Adipocyte (in vitro differentiated cells): ENCODE measurements around the gene RIC8B.

Source experiments
- DNase-seq: peaks from one replicate; pipeline ENCODE4 v3.0.0-alpha.2; 2015; ENCODE audit warnings: low read depth
- H3K27me3 ChIP-seq: replicated peaks from 2 replicates; pipeline ENCODE4 v1.7.0; 2013; ENCODE audit warnings: mild to moderate bottlenecking, low read length, moderate library complexity; ENCODE audit not compliant: control insufficient read depth, insufficient read depth
- H3K36me3 ChIP-seq: 2 replicates; pipeline ENCODE4 v1.7.0; 2013; ENCODE audit warnings: low read length, mild to moderate bottlenecking, moderate library complexity; ENCODE audit not compliant: control insufficient read depth, insufficient read depth, severe bottlenecking
- H3K4me1 ChIP-seq: 2 replicates; pipeline ENCODE4 v1.7.0; 2013; ENCODE audit warnings: mild to moderate bottlenecking, low read length, moderate library complexity; ENCODE audit not compliant: control insufficient read depth, insufficient read depth
- H3K4me3 ChIP-seq: 2 replicates; pipeline ENCODE4 v1.7.0; 2013; ENCODE audit warnings: mild to moderate bottlenecking, low read length, moderate library complexity
- H3K9ac ChIP-seq: 2 replicates; pipeline ENCODE4 v1.7.0; 2013; ENCODE audit warnings: mild to moderate bottlenecking, low read length, moderate library complexity
- H3K9me3 ChIP-seq: 2 replicates; pipeline ENCODE4 v1.7.0; 2013; ENCODE audit warnings: mild to moderate bottlenecking, low read length, moderate library complexity; ENCODE audit not compliant: control insufficient read depth

Gene RIC8B

DNA sequence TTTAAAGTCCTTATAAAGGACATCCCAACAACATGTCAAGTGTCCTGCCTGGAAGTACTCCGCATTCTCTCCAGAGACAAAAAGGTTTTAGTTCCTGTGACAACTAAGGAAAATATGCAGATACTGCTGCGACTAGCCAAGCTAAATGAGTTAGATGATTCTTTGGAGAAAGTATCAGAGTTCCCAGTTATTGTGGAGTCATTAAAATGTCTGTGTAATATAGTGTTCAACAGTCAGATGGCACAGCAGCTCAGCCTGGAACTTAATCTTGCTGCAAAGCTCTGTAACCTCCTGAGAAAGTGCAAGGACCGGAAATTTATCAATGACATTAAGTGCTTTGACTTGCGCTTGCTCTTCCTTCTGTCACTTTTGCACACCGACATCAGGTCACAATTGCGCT, 40.2 kb downstream of the RIC8B start:
- Histone ChIP-seq H3K36me3 (peaks cover 19% of the 10 kb centered on the region), H3K27me3 (no peaks in the 10 kb centered on the region), H3K4me3 (no peak overlapping the region), H3K9me3 (no peaks in the 10 kb centered on the region), H3K4me1 (no peaks in the 10 kb centered on the region), H3K9ac (no peak overlapping the region)
- no peak for DNase-seq

DNA sequence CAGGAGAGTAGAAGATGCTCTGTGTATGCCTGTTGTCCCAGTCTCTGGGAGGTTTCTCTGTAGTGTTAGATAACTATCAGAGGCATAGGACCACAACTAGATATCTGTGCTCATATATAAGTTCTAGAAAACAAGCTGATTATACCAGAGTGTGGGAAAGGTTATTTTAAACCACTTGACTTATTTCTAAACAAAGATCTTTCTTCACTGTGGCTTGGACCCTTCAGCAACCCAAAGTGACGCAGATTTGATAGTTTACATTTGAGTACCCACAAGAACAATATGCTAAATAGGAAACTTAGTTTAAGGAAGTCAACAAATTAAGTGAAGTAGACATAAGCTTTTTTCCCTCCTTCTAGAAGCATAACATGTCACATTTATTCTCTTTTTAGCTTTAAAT, 41.3 kb downstream of the RIC8B start:
- H3K9ac ChIP-seq = no peak overlapping the region
- no peaks in the 10 kb centered on the region for H3K27me3 ChIP-seq
- H3K4me3 ChIP-seq = no peak overlapping the region
- DNase-seq = no peak
- H3K4me1 ChIP-seq = no peaks in the 10 kb centered on the region
- H3K9me3 ChIP-seq = no peaks in the 10 kb centered on the region
- H3K36me3 ChIP-seq = peaks cover 19% of the 10 kb centered on the region

DNA sequence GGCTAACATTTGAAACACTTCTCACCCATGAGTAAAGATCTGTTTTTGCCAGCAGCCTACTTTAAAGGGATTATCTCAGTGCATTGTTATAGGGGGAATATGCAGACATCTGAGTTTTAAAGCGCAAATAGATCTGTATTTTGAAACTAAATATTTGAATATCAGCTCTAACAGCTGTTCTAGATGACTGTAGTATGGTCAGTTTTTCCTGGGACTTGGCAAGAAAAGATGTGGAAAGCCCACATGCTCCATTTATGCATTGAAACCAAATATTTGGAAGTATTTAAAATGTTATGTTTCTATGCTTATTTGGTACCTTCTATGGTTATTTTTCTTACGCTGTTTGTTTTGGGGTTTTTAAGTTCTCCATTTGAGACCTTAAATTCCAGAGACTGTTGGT, 41.7 kb downstream of the RIC8B start:
- Histone ChIP-seq H3K9ac (no peak overlapping the region), H3K36me3 (peaks cover 20% of the 10 kb centered on the region), H3K4me1 (no peaks in the 10 kb centered on the region), H3K27me3 (no peaks in the 10 kb centered on the region), H3K9me3 (no peaks in the 10 kb centered on the region), H3K4me3 (no peak overlapping the region)
- DNase-seq = no peak

GRCh38 chr12:106819991-106820390, 45.5 kb downstream of the RIC8B start:
- H3K36me3 ChIP-seq = peaks cover 19% of the 10 kb centered on the region

GRCh38 chr12:106831699-106832098, 57.2 kb downstream of the RIC8B start:
- H3K36me3 ChIP-seq = peaks cover 31% of the 10 kb centered on the region

More at GRCh38 chr12:106819991-106820390, 45.5 kb downstream of the RIC8B start:
- Histone ChIP-seq H3K4me3 (no peak overlapping the region), H3K4me1 (no peaks in the 10 kb centered on the region), H3K9me3 (no peaks in the 10 kb centered on the region), H3K27me3 (no peaks in the 10 kb centered on the region), H3K9ac (no peak overlapping the region)
- no peak for DNase-seq

GRCh38 chr12:106837782-106838181, 63.3 kb downstream of the RIC8B start:
- peaks cover 21% of the 10 kb centered on the region for H3K4me1 ChIP-seq

More at GRCh38 chr12:106831699-106832098, 57.2 kb downstream of the RIC8B start:
- no peak overlapping the region for H3K4me3 ChIP-seq
- H3K4me1 ChIP-seq = no peaks in the 10 kb centered on the region
- no peak overlapping the region for H3K9ac ChIP-seq
- H3K9me3 ChIP-seq = no peaks in the 10 kb centered on the region
- no peak for DNase-seq
- no peaks in the 10 kb centered on the region for H3K27me3 ChIP-seq

DNA sequence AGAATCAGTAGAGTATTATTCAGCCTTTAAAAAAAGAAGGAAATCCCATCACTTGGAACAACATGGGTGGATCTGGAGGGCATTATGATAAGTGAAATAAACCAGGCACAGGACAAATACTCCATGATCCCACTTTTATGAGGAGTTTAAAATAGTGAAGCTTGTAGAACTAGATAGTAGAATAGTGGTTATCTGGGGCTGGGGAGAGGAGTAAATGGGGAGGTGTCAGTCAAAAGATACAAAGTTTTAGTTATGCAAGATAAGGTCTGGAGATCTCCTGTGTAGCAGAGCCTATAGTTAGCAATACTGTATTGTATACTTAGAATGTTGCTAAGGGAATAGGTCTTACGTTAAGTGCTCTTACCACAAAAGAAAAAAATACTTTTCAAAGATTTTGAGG, 64.9 kb downstream of the RIC8B start:
- no peaks in the 10 kb centered on the region for H3K27me3 ChIP-seq
- peaks cover 22% of the 10 kb centered on the region for H3K36me3 ChIP-seq
- no peak overlapping the region for H3K4me3 ChIP-seq
- H3K9me3 ChIP-seq = no peaks in the 10 kb centered on the region
- DNase-seq = no peak
- H3K9ac ChIP-seq = no peak overlapping the region
- H3K4me1 ChIP-seq = peaks cover 21% of the 10 kb centered on the region

More at GRCh38 chr12:106837782-106838181, 63.3 kb downstream of the RIC8B start:
- DNase-seq = no peak
- Histone ChIP-seq H3K36me3 (peaks cover 16% of the 10 kb centered on the region), H3K9me3 (no peaks in the 10 kb centered on the region), H3K27me3 (no peaks in the 10 kb centered on the region), H3K4me3 (no peak overlapping the region), H3K9ac (no peak overlapping the region)

- H3K4me1 ChIP-seq = peaks cover 21% of the 10 kb centered on the region
- H3K4me3 ChIP-seq = no peak overlapping the region
- DNase-seq = peak; percentile 41
- peaks cover 30% of the 10 kb centered on the region for H3K36me3 ChIP-seq
- peak overlapping the region; percentile 46 for H3K9ac ChIP-seq
- H3K27me3 ChIP-seq = no peaks in the 10 kb centered on the region
- H3K9me3 ChIP-seq = no peaks in the 10 kb centered on the region
Observed at GRCh38 chr12:106840243-106840642, 65.8 kb downstream of the RIC8B start.

GRCh38 chr12:106841510-106842302, 67.2 kb downstream of the RIC8B start:
- DNase-seq = peak; percentile 80
- Histone ChIP-seq H3K27me3 (no peaks in the 10 kb centered on the region), H3K4me3 (peak overlapping the region; percentile 39), H3K9ac (peak overlapping the region; percentile 50), H3K36me3 (peaks cover 32% of the 10 kb centered on the region), H3K4me1 (peaks cover 21% of the 10 kb centered on the region), H3K9me3 (no peaks in the 10 kb centered on the region)

DNA sequence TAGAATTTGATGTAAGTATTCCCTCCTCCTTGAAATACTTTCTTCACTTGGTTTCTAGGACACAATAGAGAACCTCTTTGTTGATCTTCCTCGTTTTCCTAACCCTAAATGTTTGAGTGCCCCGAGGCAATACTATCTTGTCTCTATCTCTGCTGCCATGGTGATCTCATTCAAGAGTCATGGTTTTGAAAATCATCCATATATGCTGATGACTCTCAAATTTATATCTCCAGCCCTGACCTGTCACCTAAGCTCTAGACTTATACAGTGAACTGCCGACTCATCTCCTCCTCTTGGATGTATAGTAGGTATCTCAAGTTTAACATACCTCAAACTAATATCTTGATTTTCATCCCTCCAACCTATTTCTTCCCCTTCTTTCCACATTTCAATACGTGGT, 71.4 kb downstream of the RIC8B start:
- Histone ChIP-seq H3K9ac (no peak overlapping the region), H3K27me3 (no peaks in the 10 kb centered on the region), H3K4me3 (no peak overlapping the region), H3K4me1 (peaks cover 10% of the 10 kb centered on the region), H3K36me3 (peaks cover 50% of the 10 kb centered on the region), H3K9me3 (no peaks in the 10 kb centered on the region)
- DNase-seq = no peak

- H3K27me3 ChIP-seq = no peaks in the 10 kb centered on the region
- H3K4me3 ChIP-seq = no peak overlapping the region
- no peaks in the 10 kb centered on the region for H3K9me3 ChIP-seq
- H3K9ac ChIP-seq = no peak overlapping the region
- H3K36me3 ChIP-seq = peaks cover 61% of the 10 kb centered on the region
- no peak for DNase-seq
- no peaks in the 10 kb centered on the region for H3K4me1 ChIP-seq
Observed at GRCh38 chr12:106847861-106848260, 73.4 kb downstream of the RIC8B start.

DNA sequence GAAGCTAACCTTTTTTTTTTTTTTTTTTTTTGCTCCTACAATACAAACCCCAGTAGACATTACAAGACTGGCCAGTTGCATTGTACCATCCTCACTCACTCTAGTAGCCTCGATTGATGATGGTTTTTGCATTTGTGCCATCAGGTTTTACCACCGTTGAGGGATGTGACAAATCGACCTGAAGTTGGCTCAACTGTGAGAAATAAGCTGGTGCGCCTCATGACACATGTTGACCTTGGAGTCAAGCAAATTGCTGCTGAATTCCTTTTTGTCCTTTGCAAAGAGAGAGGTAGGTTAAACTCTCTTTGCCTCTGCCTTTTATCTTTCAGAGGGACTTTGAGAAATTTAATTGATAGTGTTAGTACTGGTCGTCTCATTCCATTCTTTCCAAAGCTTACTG, 76.8 kb downstream of the RIC8B start:
- H3K9me3 ChIP-seq = no peaks in the 10 kb centered on the region
- no peak overlapping the region for H3K9ac ChIP-seq
- no peak for DNase-seq
- no peaks in the 10 kb centered on the region for H3K4me1 ChIP-seq
- no peaks in the 10 kb centered on the region for H3K27me3 ChIP-seq
- peaks cover 45% of the 10 kb centered on the region for H3K36me3 ChIP-seq
- H3K4me3 ChIP-seq = no peak overlapping the region
